Measurements from ENCODE around the gene C16orf54. TPM values are rescaled to one million over a fixed set of nuclear protein-coding genes. Genes with fewer than 3 reads are reported as not detected.
A peak's percentile ranks its signal among the peaks of the same experiment; 100 is the strongest.

Gene C16orf54
- total and polyA plus RNA-seq, 9 of the 15 experiments (the other 6 are each of a cell fraction or from before 2014, with no cell fraction given): 0.09 TPM; not detected in 8

DNA sequence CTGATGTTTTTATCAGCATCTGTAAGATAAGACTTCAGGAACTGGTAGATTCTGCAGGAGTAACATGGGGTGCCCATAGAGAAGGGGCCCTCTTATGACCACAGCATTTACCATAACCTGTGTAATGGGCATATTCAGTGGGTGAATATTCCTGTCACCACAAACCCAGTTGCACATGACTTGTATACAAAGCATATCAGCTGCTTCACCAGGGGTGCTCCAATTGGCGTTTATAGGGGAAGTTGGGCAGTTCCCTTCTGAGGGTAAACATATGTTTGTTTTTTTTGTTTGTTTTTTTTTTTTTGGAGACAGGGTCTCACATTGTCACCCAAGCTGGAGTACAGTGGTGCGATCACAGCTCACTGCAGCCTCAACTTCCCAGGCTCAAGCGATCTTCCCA lies 20.8 kb upstream of the C16orf54 start:
- no peak for TF ChIP-seq FOXK1 (CRISPR knock-in tag; IDR thresholded peaks at IDR 0.05; ENCODE audit: borderline replicate concordance)
- no peaks in the 10 kb centered on the region for H3K79me2 ChIP-seq (ENCODE audit: control insufficient read depth, insufficient read depth, low read length)
- in situ Hi-C loops (cut with MboI): no loop called here
- no peak overlapping the region for H3K27ac ChIP-seq (ENCODE audit: extremely low read depth, low read depth, low read length)
- no peaks in the 10 kb centered on the region for H3K36me3 ChIP-seq (ENCODE audit: control insufficient read depth, insufficient read depth, low read length)
- H2AFZ ChIP-seq (ENCODE audit: low read depth, low read length): no peak overlapping the region
- no peak for DNase-seq (ENCODE audit: extremely low read depth in 1 of 4, low spot score in 3 of 4)
- H3K27me3 ChIP-seq (ENCODE audit: control insufficient read depth in 2 of 2, insufficient read depth in 2 of 2, low read length in 2 of 2): no peaks in the 10 kb centered on the region
- H3K4me3 ChIP-seq: no peak overlapping the region
- no peak overlapping the region for H3K4me2 ChIP-seq (ENCODE audit: insufficient read depth, low read length)
- intact Hi-C loops (cut with micrococcal nuclease): no loop called here
- peaks cover 6 to 11% of the 10 kb centered on the region in 2 experiments for H3K4me1 ChIP-seq (replicated peaks in 1 of 2; ENCODE audit: control insufficient read depth in 2 of 2, insufficient read depth in 2 of 2, low read length in 2 of 2)
- no peaks in the 10 kb centered on the region for H3K9me3 ChIP-seq (replicated peaks; ENCODE audit: control insufficient read depth, insufficient read depth, low read depth, low read length)
- no peak for FAIRE-seq
- H4K20me1 ChIP-seq (replicated peaks; ENCODE audit: control insufficient read depth, insufficient read depth, low read length): no peaks in the 10 kb centered on the region
- ChIA-PET POLR2A (interaction anchor here (0.6 to 1.0 kb wide), 2 partner anchors 9 to 19 kb away, joined by 3 read pairs; no protein-coding TSS in a partner anchor), CTCF (ENCODE audit: low intra/inter-chr PET ratio) (no interaction called here)
- no peak overlapping the region for H3K9ac ChIP-seq (ENCODE audit: insufficient read depth in 1 of 2, low read depth in 2 of 2, low read length in 2 of 2)
- no peaks in the 10 kb centered on the region for H3K9me1 ChIP-seq (ENCODE audit: control insufficient read depth, insufficient read depth, low read length)
- 69% methylated on average over 3 of the region's 3 CpGs for WGBS (ENCODE audit: insufficient coverage, low coverage, missing lambda C conversion rate)
- no peak for ATAC-seq
- BruUV-seq (replicated peaks): no TSS peak

DNA sequence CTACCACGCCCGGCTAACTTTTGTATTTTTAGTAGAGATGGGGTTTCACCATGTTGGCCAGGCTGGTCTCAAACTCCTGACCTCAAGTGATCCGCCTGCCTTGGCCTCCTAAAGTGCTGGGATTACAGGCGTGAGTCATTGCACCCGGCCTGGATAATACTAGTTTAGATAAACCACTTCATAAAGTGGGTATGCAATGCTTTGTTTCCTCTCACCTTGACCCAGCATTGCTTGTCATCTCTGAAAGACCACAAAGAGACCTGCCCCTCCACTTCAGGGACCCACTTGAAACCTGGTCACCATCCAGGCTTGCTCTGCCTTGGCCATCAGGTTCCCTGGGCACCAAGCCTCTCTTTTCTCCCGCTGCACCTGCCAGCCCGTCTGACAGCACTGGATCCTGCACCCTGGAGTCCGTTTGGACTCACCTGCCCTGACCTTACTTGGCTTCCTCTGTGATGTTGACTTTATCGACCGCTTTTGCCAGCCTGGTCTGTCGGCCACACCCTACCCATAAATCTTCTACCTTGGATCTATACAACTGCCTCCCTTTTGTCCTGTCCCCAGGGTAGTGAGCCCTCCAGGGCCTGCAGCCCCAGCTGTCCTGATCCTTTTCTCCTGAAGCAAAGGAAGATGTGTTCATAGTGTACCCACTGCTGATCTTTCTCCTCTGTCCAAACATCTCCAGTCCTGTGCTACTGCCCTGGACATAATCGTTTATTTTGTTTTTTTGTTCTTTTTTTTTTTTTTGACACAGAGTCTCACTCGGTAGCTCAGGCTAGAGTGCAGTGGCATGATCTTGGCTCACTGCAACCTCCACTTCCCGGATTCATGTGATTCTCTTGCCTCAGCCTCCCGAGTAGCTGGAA lies 19.6 kb upstream of the C16orf54 start:
- BruUV-seq (replicated peaks): no TSS peak
- ChIA-PET CTCF (ENCODE audit: low intra/inter-chr PET ratio) (no interaction called here), POLR2A (interaction anchor here (0.9 kb wide), 1 partner anchor 25 kb away, joined by 5 read pairs; the partner anchor contains the start of gene KIF22)
- Histone ChIP-seq H3K9me3 (replicated peaks; ENCODE audit: control insufficient read depth, insufficient read depth, low read depth, low read length) (no peaks in the 10 kb centered on the region), H3K36me3 (ENCODE audit: control insufficient read depth, insufficient read depth, low read length) (no peaks in the 10 kb centered on the region), H3K4me3 (no peak overlapping the region), H3K79me2 (ENCODE audit: control insufficient read depth, insufficient read depth, low read length) (no peaks in the 10 kb centered on the region), H2AFZ (ENCODE audit: low read depth, low read length) (no peak overlapping the region), H4K20me1 (replicated peaks; ENCODE audit: control insufficient read depth, insufficient read depth, low read length) (no peaks in the 10 kb centered on the region), H3K4me2 (ENCODE audit: insufficient read depth, low read length) (peak overlapping the region; percentile 14; the same call in 1 of the 2 replicates), H3K9me1 (ENCODE audit: control insufficient read depth, insufficient read depth, low read length) (no peaks in the 10 kb centered on the region), H3K9ac (ENCODE audit: insufficient read depth in 1 of 2, low read depth in 2 of 2, low read length in 2 of 2) (peak overlapping the region in 1 of 2 experiments; percentile 86; a peak in 2 of 4 replicates), H3K27ac (ENCODE audit: extremely low read depth, low read depth, low read length) (no peak overlapping the region), H3K4me1 (replicated peaks in 1 of 2; ENCODE audit: control insufficient read depth in 2 of 2, insufficient read depth in 2 of 2, low read length in 2 of 2) (peaks cover 6 to 11% of the 10 kb centered on the region in 2 experiments), H3K27me3 (ENCODE audit: control insufficient read depth in 2 of 2, insufficient read depth in 2 of 2, low read length in 2 of 2) (no peaks in the 10 kb centered on the region)
- peak; percentile 72 for ATAC-seq
- peak in 1 of 4 experiments; percentile 23 for DNase-seq (ENCODE audit: extremely low read depth in 1 of 4, low spot score in 3 of 4)
- no peak for FAIRE-seq
- WGBS (ENCODE audit: insufficient coverage, low coverage, missing lambda C conversion rate): 17% methylated on average over 15 of the region's 15 CpGs
- intact Hi-C loops (cut with micrococcal nuclease) (no loop called here), in situ Hi-C loops (cut with MboI) (no loop called here)
- peak; percentile 12; the same call in 1 of the 2 replicates for TF ChIP-seq EP300 (IDR thresholded peaks at IDR 0.05; ENCODE audit: low read length)
- TF ChIP-seq, protein P1, sequence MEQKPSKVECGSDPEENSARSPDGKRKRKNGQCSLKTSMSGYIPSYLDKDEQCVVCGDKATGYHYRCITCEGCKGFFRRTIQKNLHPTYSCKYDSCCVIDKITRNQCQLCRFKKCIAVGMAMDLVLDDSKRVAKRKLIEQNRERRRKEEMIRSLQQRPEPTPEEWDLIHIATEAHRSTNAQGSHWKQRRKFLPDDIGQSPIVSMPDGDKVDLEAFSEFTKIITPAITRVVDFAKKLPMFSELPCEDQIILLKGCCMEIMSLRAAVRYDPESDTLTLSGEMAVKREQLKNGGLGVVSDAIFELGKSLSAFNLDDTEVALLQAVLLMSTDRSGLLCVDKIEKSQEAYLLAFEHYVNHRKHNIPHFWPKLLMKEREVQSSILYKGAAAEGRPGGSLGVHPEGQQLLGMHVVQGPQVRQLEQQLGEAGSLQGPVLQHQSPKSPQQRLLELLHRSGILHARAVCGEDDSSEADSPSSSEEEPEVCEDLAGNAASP (IDR thresholded peaks at IDR 0.05): no peak
- TF ChIP-seq, protein P2, sequence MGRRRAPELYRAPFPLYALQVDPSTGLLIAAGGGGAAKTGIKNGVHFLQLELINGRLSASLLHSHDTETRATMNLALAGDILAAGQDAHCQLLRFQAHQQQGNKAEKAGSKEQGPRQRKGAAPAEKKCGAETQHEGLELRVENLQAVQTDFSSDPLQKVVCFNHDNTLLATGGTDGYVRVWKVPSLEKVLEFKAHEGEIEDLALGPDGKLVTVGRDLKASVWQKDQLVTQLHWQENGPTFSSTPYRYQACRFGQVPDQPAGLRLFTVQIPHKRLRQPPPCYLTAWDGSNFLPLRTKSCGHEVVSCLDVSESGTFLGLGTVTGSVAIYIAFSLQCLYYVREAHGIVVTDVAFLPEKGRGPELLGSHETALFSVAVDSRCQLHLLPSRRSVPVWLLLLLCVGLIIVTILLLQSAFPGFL (CRISPR knock-in tag; IDR thresholded peaks at IDR 0.05): no peak
- TF ChIP-seq ZNF24 (IDR thresholded peaks at IDR 0.05): no peak
- TF ChIP-seq, protein P3, sequence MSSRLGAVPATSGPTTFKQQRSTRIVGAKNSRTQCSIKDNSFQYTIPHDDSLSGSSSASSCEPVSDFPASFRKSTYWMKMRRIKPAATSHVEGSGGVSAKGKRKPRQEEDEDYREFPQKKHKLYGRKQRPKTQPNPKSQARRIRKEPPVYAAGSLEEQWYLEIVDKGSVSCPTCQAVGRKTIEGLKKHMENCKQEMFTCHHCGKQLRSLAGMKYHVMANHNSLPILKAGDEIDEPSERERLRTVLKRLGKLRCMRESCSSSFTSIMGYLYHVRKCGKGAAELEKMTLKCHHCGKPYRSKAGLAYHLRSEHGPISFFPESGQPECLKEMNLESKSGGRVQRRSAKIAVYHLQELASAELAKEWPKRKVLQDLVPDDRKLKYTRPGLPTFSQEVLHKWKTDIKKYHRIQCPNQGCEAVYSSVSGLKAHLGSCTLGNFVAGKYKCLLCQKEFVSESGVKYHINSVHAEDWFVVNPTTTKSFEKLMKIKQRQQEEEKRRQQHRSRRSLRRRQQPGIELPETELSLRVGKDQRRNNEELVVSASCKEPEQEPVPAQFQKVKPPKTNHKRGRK (tag; IDR thresholded peaks at IDR 0.05): 0 out of 2 replicates have a peak, but pooled peaks have one; percentile 12
- TF ChIP-seq ZEB2 (IDR thresholded peaks at IDR 0.05): peak; percentile 71; the same call in 1 of the 2 replicates
